HG03571 (cell line): ENCODE data around the gene SLC43A1.

Experiments
- ATAC-seq: cut with Tn5 transposase; IDR thresholded peaks from one replicate; pipeline ENCODE4 v1.9.1; 2021; ENCODE audit not compliant: unreplicated experiment

SLC43A1 gene

GRCh38 chr11:57479911-57480310, 35.6 kb downstream of the SLC43A1 start:
- ATAC-seq: no peak

DNA sequence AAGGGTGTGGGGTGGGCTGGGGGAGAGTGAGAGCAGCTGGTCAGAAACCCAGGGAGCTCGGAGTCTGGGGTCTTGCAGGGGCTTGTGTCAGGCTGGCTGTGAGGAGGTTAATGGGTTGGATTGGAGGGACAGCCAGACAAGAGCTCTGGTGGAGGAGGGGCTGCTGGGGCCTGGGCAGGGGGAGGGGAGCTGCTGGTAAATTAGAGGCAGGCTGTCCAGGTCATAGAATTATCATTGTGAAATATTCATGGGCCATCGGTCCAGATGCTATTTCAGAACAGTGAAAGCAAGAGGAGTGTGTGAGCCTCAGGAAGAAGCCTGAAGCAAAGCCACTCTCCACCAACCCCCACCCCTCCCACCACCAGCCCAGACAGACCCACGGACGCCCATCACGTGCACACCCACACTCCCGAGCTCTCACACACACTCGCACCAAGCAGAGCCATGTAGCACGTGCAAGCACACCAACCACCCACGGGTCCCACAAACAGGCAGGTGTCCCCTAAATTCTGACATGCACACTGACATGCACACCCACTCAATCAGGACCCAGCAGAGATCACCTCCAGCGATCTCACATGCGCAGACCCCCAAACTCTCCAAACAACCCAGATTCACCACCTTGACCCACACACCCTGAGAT, 36.4 kb downstream of the SLC43A1 start:
- no peak for ATAC-seq

GRCh38 chr11:57477507-57478189, 37.9 kb downstream of the SLC43A1 start:
- no peak for ATAC-seq

DNA sequence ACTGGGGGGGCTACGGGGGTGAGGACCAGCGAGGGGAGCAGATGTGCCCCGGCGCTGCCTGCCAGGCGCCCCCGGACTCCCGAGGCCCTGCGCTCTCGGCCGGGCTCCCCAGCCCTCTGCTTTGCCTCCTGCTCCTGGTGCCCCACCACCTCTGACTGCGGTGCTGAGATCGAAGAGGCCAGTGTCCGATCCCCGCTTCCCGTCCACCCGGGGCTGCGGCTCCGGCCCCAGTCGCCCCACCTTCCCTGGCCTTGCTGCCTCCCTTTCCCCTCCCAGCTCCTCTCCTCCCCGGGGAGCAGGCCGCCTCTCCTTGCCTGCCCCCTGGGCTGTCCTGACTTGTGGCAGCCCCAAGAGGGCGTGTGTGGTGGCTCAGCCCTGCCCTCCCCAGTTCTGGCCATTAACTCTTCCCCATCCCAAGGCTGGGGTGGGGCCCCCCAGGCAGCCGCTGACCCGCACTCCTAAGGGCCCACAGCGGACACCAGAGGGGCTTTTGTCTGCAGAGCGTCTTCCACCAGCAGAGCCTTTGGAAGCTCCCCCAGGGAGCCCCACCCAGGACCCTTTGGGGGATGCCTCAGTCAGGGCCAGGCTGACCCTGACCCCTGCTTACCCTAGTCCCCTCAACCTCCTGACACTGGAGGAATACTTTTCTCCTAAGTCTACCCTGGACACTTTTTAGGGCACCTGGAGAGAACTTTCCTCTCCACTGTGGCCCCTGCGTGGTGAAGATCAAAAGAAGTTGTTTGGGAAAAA, 38.6 kb downstream of the SLC43A1 start:
- ATAC-seq: peak; percentile 36

- ATAC-seq: peak; percentile 31
Measured at GRCh38 chr11:57476047-57476756, 39.3 kb downstream of the SLC43A1 start.

- peak; percentile 24 for ATAC-seq
Measured at GRCh38 chr11:57475671-57476046, 39.8 kb downstream of the SLC43A1 start.

DNA sequence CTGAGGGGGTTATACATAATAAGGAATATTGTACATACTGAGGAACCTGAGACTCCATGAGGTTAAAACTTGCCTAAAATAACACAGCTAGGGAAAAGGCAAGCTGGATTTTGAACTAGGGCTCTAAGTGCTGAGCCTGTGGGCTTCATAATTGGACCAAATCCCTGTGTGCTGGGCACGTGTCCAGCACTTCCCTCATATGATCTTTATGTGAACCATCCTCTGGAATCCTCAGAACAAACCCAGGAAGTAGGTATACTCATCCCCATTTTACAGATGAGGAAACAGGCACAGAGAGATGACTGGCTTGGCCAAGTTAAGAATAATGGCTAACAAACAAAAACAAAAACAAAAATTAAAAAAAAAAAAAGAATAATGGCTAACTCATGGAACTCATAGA, 40.3 kb downstream of the SLC43A1 start:
- ATAC-seq: no peak

GRCh38 chr11:57474803-57475115, 40.7 kb downstream of the SLC43A1 start:
- ATAC-seq: no peak

DNA sequence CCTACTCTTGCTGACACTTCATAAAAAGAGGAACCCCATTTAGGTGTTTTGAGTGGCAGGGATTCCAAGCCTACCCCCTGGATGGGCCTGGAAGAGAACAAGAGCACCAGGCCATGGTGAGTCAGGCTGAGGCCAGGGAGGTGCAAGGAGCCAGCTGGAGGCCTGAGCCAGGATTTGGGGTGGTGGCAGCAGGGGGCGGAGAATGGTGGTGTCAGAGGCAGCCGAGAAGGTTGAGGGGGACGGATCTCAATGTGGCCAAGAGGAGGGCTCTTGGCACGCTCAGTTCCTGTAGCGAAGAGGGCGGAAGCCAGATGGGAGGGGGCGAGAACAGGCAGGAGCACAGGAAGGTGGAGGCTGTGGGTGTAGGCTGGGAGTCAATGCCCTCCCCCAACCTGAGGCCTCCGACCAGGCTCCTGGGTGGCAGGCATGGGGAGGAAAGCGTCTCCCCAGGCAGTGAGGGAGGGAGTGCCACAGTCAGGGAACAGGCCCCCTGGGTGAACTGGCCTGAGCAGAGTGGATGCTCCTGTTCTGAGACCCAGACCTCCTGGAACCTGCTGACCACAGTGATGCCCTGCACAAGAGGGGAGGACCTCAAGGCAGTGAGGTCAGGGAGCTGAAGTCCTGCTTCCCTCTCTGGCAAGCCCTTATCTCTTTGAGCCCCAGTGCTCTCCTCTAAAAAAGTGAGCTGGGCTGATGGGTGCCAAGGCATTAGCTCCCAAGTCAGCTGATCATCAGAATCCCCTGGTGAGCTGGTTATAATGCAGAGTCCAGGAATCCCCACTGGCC, 41.3 kb downstream of the SLC43A1 start:
- peak; percentile 34 for ATAC-seq

GRCh38 chr11:57473285-57473841, 42.1 kb downstream of the SLC43A1 start:
- no peak for ATAC-seq

DNA sequence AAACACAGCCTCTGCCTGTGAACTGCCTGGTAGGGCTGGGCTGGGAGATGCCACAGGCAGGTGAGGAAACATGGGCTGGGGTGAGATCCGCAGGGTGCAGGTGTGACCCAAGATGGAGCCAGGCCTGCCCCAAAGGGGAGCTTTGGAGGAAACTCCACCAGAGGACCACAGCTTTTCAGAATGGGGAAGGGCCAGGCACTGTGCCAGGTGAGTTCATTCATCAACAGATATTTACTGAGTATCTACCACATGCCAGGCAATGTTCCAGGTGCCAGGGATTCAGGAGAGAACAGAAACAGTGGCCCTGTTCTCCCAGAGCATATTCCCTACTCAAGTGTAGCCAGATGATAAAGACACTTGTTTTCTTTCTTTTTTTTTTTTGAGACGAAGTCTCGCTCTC, 44.0 kb downstream of the SLC43A1 start:
- ATAC-seq: no peak

DNA sequence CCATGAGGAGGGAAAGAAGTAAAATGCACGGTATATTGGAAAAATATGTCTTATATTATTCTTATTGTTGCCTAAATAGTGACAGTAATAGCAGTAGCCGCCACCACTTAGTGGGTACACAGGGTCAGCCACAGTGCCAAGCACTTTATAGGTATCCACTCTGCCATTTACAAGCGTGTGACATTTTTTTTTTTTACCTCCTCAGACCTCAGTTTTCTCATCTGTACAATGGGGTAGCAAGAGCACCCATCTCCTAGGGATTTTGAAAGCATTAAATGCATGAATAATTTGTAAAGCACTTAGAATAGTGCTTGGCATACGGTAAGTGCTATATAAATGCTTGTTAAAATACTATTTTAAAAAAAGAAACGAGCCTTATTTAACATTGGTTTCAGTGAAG, 46.2 kb downstream of the SLC43A1 start:
- no peak for ATAC-seq

DNA sequence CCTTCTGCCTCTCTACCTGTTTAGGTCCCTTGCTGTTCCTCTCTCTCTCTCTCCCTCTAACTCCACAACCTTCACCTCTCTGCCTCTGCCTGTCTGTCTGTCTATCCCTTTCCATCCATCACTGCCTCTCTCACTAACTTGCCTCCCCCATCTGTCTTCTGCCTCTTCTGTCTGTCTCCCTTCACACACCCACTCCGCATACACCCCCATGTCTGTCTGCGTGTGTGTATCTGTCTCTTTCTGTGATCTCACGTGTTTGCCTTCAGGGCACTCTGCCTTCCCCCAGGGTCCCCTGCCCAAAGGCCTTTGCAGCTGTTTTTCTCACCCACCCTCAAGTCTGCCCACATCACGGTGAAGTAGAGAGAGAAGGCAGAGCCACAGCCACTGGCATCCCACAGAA, 47.2 kb downstream of the SLC43A1 start:
- no peak for ATAC-seq

DNA sequence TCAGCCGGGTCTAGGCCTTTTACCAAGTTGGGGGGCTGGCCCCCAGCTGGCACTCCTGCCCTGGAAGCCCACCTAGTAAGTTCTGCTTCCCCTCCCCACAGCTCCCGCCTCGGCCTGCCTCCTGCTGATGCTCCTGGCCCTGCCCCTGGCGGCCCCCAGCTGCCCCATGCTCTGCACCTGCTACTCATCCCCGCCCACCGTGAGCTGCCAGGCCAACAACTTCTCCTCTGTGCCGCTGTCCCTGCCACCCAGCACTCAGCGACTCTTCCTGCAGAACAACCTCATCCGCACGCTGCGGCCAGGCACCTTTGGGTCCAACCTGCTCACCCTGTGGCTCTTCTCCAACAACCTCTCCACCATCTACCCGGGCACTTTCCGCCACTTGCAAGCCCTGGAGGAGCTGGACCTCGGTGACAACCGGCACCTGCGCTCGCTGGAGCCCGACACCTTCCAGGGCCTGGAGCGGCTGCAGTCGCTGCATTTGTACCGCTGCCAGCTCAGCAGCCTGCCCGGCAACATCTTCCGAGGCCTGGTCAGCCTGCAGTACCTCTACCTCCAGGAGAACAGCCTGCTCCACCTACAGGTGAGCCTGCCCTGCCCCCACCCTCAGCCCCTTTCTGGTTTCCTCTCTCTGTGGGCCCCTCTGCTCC, 47.9 kb downstream of the SLC43A1 start:
- no peak for ATAC-seq

- no peak for ATAC-seq
Measured at GRCh38 chr11:57466680-57467079, 48.8 kb downstream of the SLC43A1 start.

DNA sequence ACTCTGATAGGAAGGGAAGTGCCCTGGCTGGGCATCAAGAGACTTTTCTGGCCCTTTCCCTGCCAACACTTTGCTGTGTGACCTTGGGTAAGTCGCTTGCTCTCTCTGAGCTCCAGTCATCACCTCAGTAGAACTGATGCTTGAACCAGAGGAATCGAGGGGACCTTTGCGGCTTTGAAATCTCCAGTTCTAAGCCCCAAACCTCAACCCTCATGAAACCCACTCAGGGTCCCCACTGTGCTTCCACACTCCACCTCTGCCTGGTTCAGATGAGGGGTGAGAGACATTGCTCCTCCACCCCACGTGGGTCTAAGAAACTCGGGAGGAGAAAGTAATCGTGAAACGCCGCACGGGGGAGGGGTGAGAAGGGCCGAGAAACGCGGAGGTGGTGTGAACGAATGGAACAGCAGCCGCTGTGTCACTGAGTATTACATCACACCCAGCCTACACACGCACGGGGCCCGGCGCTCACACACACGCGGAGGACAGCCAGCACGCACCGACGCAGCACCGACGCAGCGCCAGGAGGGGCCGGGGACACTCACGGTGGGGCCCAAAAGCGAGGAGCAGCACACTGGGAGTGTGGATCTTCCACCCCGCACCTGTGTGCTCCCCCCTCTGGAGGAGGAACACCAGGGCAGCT, 50.8 kb downstream of the SLC43A1 start:
- ATAC-seq: no peak

- no peak for ATAC-seq
Measured at GRCh38 chr11:57463671-57464538, 51.6 kb downstream of the SLC43A1 start.

- ATAC-seq: no peak
Measured at GRCh38 chr11:57462597-57462996, 52.9 kb downstream of the SLC43A1 start.
